H9 (cell line): Measurements from ENCODE around the gene PDHX. TPM values are rescaled to one million over a fixed set of nuclear protein-coding genes. Genes with fewer than 3 reads are reported as not detected.
A peak's percentile ranks its signal among the peaks of the same experiment; 100 is the strongest.

Experiments used
- DNase-seq: peaks from one replicate; pipeline ENCODE4 v3.0.0-alpha.2; 2017
- H2AFZ ChIP-seq: one replicate; pipeline ENCODE4 v1.6.1; 2013; ENCODE audit warnings: mild to moderate bottlenecking, low read length, control low read depth, moderate library complexity
- H2AK5ac ChIP-seq: 2 replicates; pipeline ENCODE4 v1.6.1; 2013; ENCODE audit warnings: low read length, control low read depth, mixed read lengths; ENCODE audit not compliant: insufficient read length
- H2BK120ac ChIP-seq: one replicate; pipeline ENCODE4 v1.6.1; 2013; ENCODE audit warnings: low read depth, mild to moderate bottlenecking, low read length, control low read depth, inconsistent platforms; ENCODE audit not compliant: poor library complexity, severe bottlenecking
- H2BK12ac ChIP-seq: 2 replicates; pipeline ENCODE4 v1.6.1; 2013; ENCODE audit warnings: low read length, control low read depth, mixed read lengths, low read depth; ENCODE audit not compliant: insufficient read length
- H2BK15ac ChIP-seq: 2 replicates; pipeline ENCODE4 v1.6.1; 2013; ENCODE audit warnings: low read depth, low read length, control low read depth
- H2BK20ac ChIP-seq: one replicate; pipeline ENCODE4 v1.6.1; 2013; ENCODE audit warnings: low read depth, mild to moderate bottlenecking, low read length, control low read depth, inconsistent platforms; ENCODE audit not compliant: poor library complexity, severe bottlenecking
- H2BK5ac ChIP-seq: 2 replicates; pipeline ENCODE4 v1.6.1; 2013; ENCODE audit warnings: low read length, control low read depth, mixed read lengths; ENCODE audit not compliant: insufficient read length
- H3K14ac ChIP-seq: 2 replicates; pipeline ENCODE4 v1.6.1; 2013; ENCODE audit warnings: low read length, control low read depth; ENCODE audit not compliant: insufficient read depth
- H3K18ac ChIP-seq: 2 replicates; pipeline ENCODE4 v1.6.1; 2013; ENCODE audit warnings: low read depth, mild to moderate bottlenecking, mixed read lengths, low read length, control low read depth; ENCODE audit not compliant: insufficient read length
- H3K23ac ChIP-seq: 2 replicates; pipeline ENCODE4 v1.6.1; 2013; ENCODE audit warnings: low read length, control low read depth, mixed read lengths, low read depth; ENCODE audit not compliant: insufficient read length
- H3K23me2 ChIP-seq: 2 replicates; pipeline ENCODE4 v1.6.1; 2013; ENCODE audit warnings: low read depth, mild to moderate bottlenecking, mixed read lengths, low read length, control low read depth; ENCODE audit not compliant: insufficient read length, poor library complexity, severe bottlenecking
- H3K27ac ChIP-seq: 2 replicates; pipeline ENCODE4 v1.5.1; 2013; ENCODE audit warnings: low read length, control low read depth, mixed read lengths, low read depth; ENCODE audit not compliant: insufficient read length
- H3K27me3 ChIP-seq: 2 replicates; pipeline ENCODE4 v1.6.1; 2013; ENCODE audit warnings: low read length, control low read depth, inconsistent platforms; ENCODE audit not compliant: insufficient read depth
- H3K4ac ChIP-seq: 2 replicates; pipeline ENCODE4 v1.6.1; 2013; ENCODE audit warnings: low read depth, mild to moderate bottlenecking, control low read depth, inconsistent platforms, low read length, moderate library complexity
- H3K4me1 ChIP-seq: 2 replicates; pipeline ENCODE4 v1.6.1; 2013; ENCODE audit warnings: low read length, control low read depth, inconsistent platforms; ENCODE audit not compliant: insufficient read depth
- H3K4me2 ChIP-seq: 2 replicates; pipeline ENCODE4 v1.6.1; 2013; ENCODE audit warnings: low read length, control low read depth, mixed read lengths; ENCODE audit not compliant: insufficient read length, insufficient read depth
- H3K56ac ChIP-seq: 2 replicates; pipeline ENCODE4 v1.6.1; 2013; ENCODE audit warnings: low read depth, mild to moderate bottlenecking, mixed read lengths, low read length, control low read depth; ENCODE audit not compliant: insufficient read length
- H3K79me1 ChIP-seq: 2 replicates; pipeline ENCODE4 v1.6.1; 2013; ENCODE audit warnings: low read depth, mild to moderate bottlenecking, moderate library complexity, low read length, control low read depth, inconsistent platforms; ENCODE audit not compliant: insufficient read depth, poor library complexity, severe bottlenecking
- H3K79me2 ChIP-seq: 2 replicates; pipeline ENCODE4 v1.6.1; 2013; ENCODE audit warnings: low read length, control low read depth, inconsistent platforms; ENCODE audit not compliant: insufficient read depth
- H3K9ac ChIP-seq: 2 replicates; pipeline ENCODE4 v1.6.1; 2013; ENCODE audit warnings: low read length, control low read depth, mixed read lengths; ENCODE audit not compliant: insufficient read length; ENCODE audit errors: extremely low read depth
- H3K9me3 ChIP-seq: one replicate; pipeline ENCODE4 v1.6.1; 2013; ENCODE audit warnings: low read depth, low read length, inconsistent platforms; ENCODE audit not compliant: control insufficient read depth
- H3T11ph ChIP-seq: one replicate; pipeline ENCODE4 v1.6.1; 2013; ENCODE audit warnings: mild to moderate bottlenecking, low read length, control low read depth, inconsistent platforms
- H4K20me1 ChIP-seq: one replicate; pipeline ENCODE4 v1.6.1; 2013; ENCODE audit not compliant: control insufficient read depth, insufficient read length, insufficient read depth
- H4K5ac ChIP-seq: 2 replicates; pipeline ENCODE4 v1.6.1; 2013; ENCODE audit warnings: low read depth, mild to moderate bottlenecking, mixed read lengths, low read length, control low read depth; ENCODE audit not compliant: insufficient read length
- H4K8ac ChIP-seq: replicated peaks from 2 replicates; pipeline ENCODE4 v1.6.1; 2013; ENCODE audit warnings: low read length, control low read depth, mixed read lengths, low read depth; ENCODE audit not compliant: insufficient read length
- H4K91ac ChIP-seq: 2 replicates; pipeline ENCODE4 v1.6.1; 2013; ENCODE audit warnings: low read depth, mild to moderate bottlenecking, moderate library complexity, mixed read lengths, low read length, control low read depth; ENCODE audit not compliant: insufficient read length
- H3K27ac Mint-ChIP-seq, 3 experiments: 2 replicates in 2 of 3; 3 replicates in 1 of 3; pipeline ENCODE4 v1.8.0; 2020 to 2021; ENCODE audit warnings: mixed read lengths in 3 of 3, mild to moderate bottlenecking in 1 of 3, moderate library complexity in 1 of 3
- H3K27me3 Mint-ChIP-seq: 2 replicates; pipeline ENCODE4 v1.8.0; 2021; ENCODE audit warnings: low read depth, mild to moderate bottlenecking, moderate library complexity, mixed read lengths
- H3K36me3 Mint-ChIP-seq, 3 experiments: 2 replicates in 2 of 3; 3 replicates in 1 of 3; pipeline ENCODE4 v1.8.0; 2020 to 2021; ENCODE audit warnings: low read depth in 3 of 3, mixed read lengths in 3 of 3; ENCODE audit not compliant: insufficient read depth in 1 of 3
- H3K4me1 Mint-ChIP-seq, 2 experiments: 2 replicates each; pipeline ENCODE4 v1.8.0; 2020; ENCODE audit warnings: mixed read lengths in 2 of 2
- H3K4me3 Mint-ChIP-seq, 2 experiments: 2 replicates in 1 of 2; 3 replicates in 1 of 2; pipeline ENCODE4 v1.8.0; 2020 to 2021; ENCODE audit warnings: mild to moderate bottlenecking in 2 of 2, mixed read lengths in 2 of 2, moderate library complexity in 1 of 2
- H3K9me3 Mint-ChIP-seq, 2 experiments: 2 replicates in 1 of 2; 3 replicates in 1 of 2; pipeline ENCODE4 v1.8.0; 2020; ENCODE audit warnings: mild to moderate bottlenecking in 2 of 2, mixed read lengths in 2 of 2, moderate library complexity in 1 of 2
- CTCF ChIP-seq: fragments of 200-600 bp; sonication (generic); conservative IDR thresholded peaks from 3 replicates; pipeline ENCODE4 v1.8.0; 2021; ENCODE audit warnings: antibody characterized with exemption, mild to moderate bottlenecking
- WGBS: extraction: QIAGEN DNeasy Blood & Tissue Kit; methylation state at CpG from one replicate; pipeline ENCODE4 v1.1.7; 2013; ENCODE audit warnings: missing lambda C conversion rate, low lambda C conversion rate, mixed read lengths; ENCODE audit not compliant: insufficient read length; ENCODE audit errors: extremely low coverage; 5-methylcytosine and 5-hydroxymethylcytosine counted together
- total RNA-seq: library from RNA; stranded (reverse); gene quantifications from 2 replicates; pipeline ENCODE4 v1.2.1, GENCODE V29; 2021

Gene PDHX
- total RNA-seq, 1 experiment from 2014 or later, result 40.1 TPM

DNA sequence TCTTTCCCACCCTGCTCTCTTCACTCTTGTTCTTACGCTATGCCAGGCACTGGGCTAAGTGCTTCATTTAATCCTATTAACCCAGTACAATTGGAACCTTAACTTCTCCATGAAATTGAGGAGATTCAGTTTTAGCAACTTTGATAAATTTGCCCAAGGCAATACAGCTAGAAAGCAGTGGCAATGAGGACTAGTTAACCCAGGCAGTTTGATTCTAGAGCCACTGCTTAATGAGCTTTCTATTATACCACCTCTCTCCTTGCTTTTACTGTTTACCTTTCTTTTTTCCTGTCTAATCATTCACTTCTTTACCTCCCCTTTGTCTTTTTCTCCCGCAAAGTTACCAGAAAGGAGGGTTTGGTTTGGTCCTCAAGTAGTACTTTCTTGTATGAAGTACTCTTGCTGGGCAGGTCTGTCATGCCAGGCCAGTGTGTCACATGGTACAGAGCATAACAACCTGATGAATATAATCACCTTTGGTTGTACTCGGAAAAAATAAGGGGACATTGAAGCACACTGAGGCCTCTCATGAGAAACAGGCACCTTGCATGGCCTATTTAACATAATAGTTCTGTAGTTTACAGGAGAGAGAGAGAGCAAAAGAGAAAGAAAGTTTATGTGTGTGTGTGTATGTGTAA is 70.6 kb downstream of the PDHX start:
- no peaks in the 10 kb centered on the region for H3K79me2 ChIP-seq
- H2BK20ac ChIP-seq, result no peak overlapping the region
- H3K56ac ChIP-seq, result no peak overlapping the region
- H3T11ph ChIP-seq, result no peak overlapping the region
- no peak overlapping the region for H2BK5ac ChIP-seq
- H3K27me3 Mint-ChIP-seq, result no peaks in the 10 kb centered on the region
- no peak overlapping the region for H3K18ac ChIP-seq
- no peaks in the 10 kb centered on the region for H3K4me1 ChIP-seq
- no peak overlapping the region for H2AFZ ChIP-seq
- no peak overlapping the region for H4K8ac ChIP-seq
- no peaks in the 10 kb centered on the region; a peak in 1 of 5 replicates for H3K9me3 Mint-ChIP-seq
- no peaks in the 10 kb centered on the region for H3K9me3 ChIP-seq
- no peak overlapping the region for H3K4me3 Mint-ChIP-seq
- no peak for TF ChIP-seq CTCF
- no peak overlapping the region for H3K9ac ChIP-seq
- no peak overlapping the region for H3K27ac ChIP-seq
- no peak overlapping the region for H3K4me2 ChIP-seq
- H3K4me1 Mint-ChIP-seq, result no peaks in the 10 kb centered on the region
- H4K5ac ChIP-seq, result no peak overlapping the region
- no peaks in the 10 kb centered on the region for H3K27me3 ChIP-seq
- no peaks in the 10 kb centered on the region for H4K20me1 ChIP-seq
- no peak for DNase-seq
- no peak overlapping the region for H2AK5ac ChIP-seq
- H3K4ac ChIP-seq, result no peak overlapping the region
- no peaks in the 10 kb centered on the region for H3K23me2 ChIP-seq
- no peaks in the 10 kb centered on the region for H3K79me1 ChIP-seq
- no CpG with 5 or more reads among the region's 3 CpGs for WGBS
- H4K91ac ChIP-seq, result no peak overlapping the region
- H2BK120ac ChIP-seq, result no peak overlapping the region
- no peak overlapping the region for H3K14ac ChIP-seq
- no peak overlapping the region for H3K23ac ChIP-seq
- H3K36me3 Mint-ChIP-seq, result peaks cover 15 to 39% (median 31%) of the 10 kb centered on the region in 3 experiments; a peak in 6 of 7 replicates
- no peak overlapping the region for H2BK12ac ChIP-seq
- H2BK15ac ChIP-seq, result no peak overlapping the region
- peak overlapping the region; percentile 4 to 22 (median 9); a peak in 2 of 7 replicates for H3K27ac Mint-ChIP-seq
